H9 (cell line): ENCODE measurements around the gene WDFY3. TPM values are rescaled to one million over a fixed set of nuclear protein-coding genes. Genes with fewer than 3 reads are reported as not detected.

ENCODE experiments used
- DNase-seq: peaks from one replicate; pipeline ENCODE4 v3.0.0-alpha.2; 2017
- H2AFZ ChIP-seq: one replicate; pipeline ENCODE4 v1.6.1; 2013; ENCODE audit warnings: mild to moderate bottlenecking, low read length, control low read depth, moderate library complexity
- H2AK5ac ChIP-seq: 2 replicates; pipeline ENCODE4 v1.6.1; 2013; ENCODE audit warnings: low read length, control low read depth, mixed read lengths; ENCODE audit not compliant: insufficient read length
- H2BK120ac ChIP-seq: one replicate; pipeline ENCODE4 v1.6.1; 2013; ENCODE audit warnings: low read depth, mild to moderate bottlenecking, low read length, control low read depth, inconsistent platforms; ENCODE audit not compliant: poor library complexity, severe bottlenecking
- H2BK12ac ChIP-seq: 2 replicates; pipeline ENCODE4 v1.6.1; 2013; ENCODE audit warnings: low read length, control low read depth, mixed read lengths, low read depth; ENCODE audit not compliant: insufficient read length
- H2BK15ac ChIP-seq: 2 replicates; pipeline ENCODE4 v1.6.1; 2013; ENCODE audit warnings: low read depth, low read length, control low read depth
- H2BK20ac ChIP-seq: one replicate; pipeline ENCODE4 v1.6.1; 2013; ENCODE audit warnings: low read depth, mild to moderate bottlenecking, low read length, control low read depth, inconsistent platforms; ENCODE audit not compliant: poor library complexity, severe bottlenecking
- H2BK5ac ChIP-seq: 2 replicates; pipeline ENCODE4 v1.6.1; 2013; ENCODE audit warnings: low read length, control low read depth, mixed read lengths; ENCODE audit not compliant: insufficient read length
- H3K14ac ChIP-seq: 2 replicates; pipeline ENCODE4 v1.6.1; 2013; ENCODE audit warnings: low read length, control low read depth; ENCODE audit not compliant: insufficient read depth
- H3K18ac ChIP-seq: 2 replicates; pipeline ENCODE4 v1.6.1; 2013; ENCODE audit warnings: low read depth, mild to moderate bottlenecking, mixed read lengths, low read length, control low read depth; ENCODE audit not compliant: insufficient read length
- H3K23ac ChIP-seq: 2 replicates; pipeline ENCODE4 v1.6.1; 2013; ENCODE audit warnings: low read length, control low read depth, mixed read lengths, low read depth; ENCODE audit not compliant: insufficient read length
- H3K23me2 ChIP-seq: 2 replicates; pipeline ENCODE4 v1.6.1; 2013; ENCODE audit warnings: low read depth, mild to moderate bottlenecking, mixed read lengths, low read length, control low read depth; ENCODE audit not compliant: insufficient read length, poor library complexity, severe bottlenecking
- H3K27ac ChIP-seq: 2 replicates; pipeline ENCODE4 v1.5.1; 2013; ENCODE audit warnings: low read length, control low read depth, mixed read lengths, low read depth; ENCODE audit not compliant: insufficient read length
- H3K27me3 ChIP-seq: 2 replicates; pipeline ENCODE4 v1.6.1; 2013; ENCODE audit warnings: low read length, control low read depth, inconsistent platforms; ENCODE audit not compliant: insufficient read depth
- H3K4ac ChIP-seq: 2 replicates; pipeline ENCODE4 v1.6.1; 2013; ENCODE audit warnings: low read depth, mild to moderate bottlenecking, control low read depth, inconsistent platforms, low read length, moderate library complexity
- H3K4me1 ChIP-seq: 2 replicates; pipeline ENCODE4 v1.6.1; 2013; ENCODE audit warnings: low read length, control low read depth, inconsistent platforms; ENCODE audit not compliant: insufficient read depth
- H3K4me2 ChIP-seq: 2 replicates; pipeline ENCODE4 v1.6.1; 2013; ENCODE audit warnings: low read length, control low read depth, mixed read lengths; ENCODE audit not compliant: insufficient read length, insufficient read depth
- H3K56ac ChIP-seq: 2 replicates; pipeline ENCODE4 v1.6.1; 2013; ENCODE audit warnings: low read depth, mild to moderate bottlenecking, mixed read lengths, low read length, control low read depth; ENCODE audit not compliant: insufficient read length
- H3K79me1 ChIP-seq: 2 replicates; pipeline ENCODE4 v1.6.1; 2013; ENCODE audit warnings: low read depth, mild to moderate bottlenecking, moderate library complexity, low read length, control low read depth, inconsistent platforms; ENCODE audit not compliant: insufficient read depth, poor library complexity, severe bottlenecking
- H3K79me2 ChIP-seq: 2 replicates; pipeline ENCODE4 v1.6.1; 2013; ENCODE audit warnings: low read length, control low read depth, inconsistent platforms; ENCODE audit not compliant: insufficient read depth
- H3K9ac ChIP-seq: 2 replicates; pipeline ENCODE4 v1.6.1; 2013; ENCODE audit warnings: low read length, control low read depth, mixed read lengths; ENCODE audit not compliant: insufficient read length; ENCODE audit errors: extremely low read depth
- H3K9me3 ChIP-seq: one replicate; pipeline ENCODE4 v1.6.1; 2013; ENCODE audit warnings: low read depth, low read length, inconsistent platforms; ENCODE audit not compliant: control insufficient read depth
- H3T11ph ChIP-seq: one replicate; pipeline ENCODE4 v1.6.1; 2013; ENCODE audit warnings: mild to moderate bottlenecking, low read length, control low read depth, inconsistent platforms
- H4K20me1 ChIP-seq: one replicate; pipeline ENCODE4 v1.6.1; 2013; ENCODE audit not compliant: control insufficient read depth, insufficient read length, insufficient read depth
- H4K5ac ChIP-seq: 2 replicates; pipeline ENCODE4 v1.6.1; 2013; ENCODE audit warnings: low read depth, mild to moderate bottlenecking, mixed read lengths, low read length, control low read depth; ENCODE audit not compliant: insufficient read length
- H4K8ac ChIP-seq: replicated peaks from 2 replicates; pipeline ENCODE4 v1.6.1; 2013; ENCODE audit warnings: low read length, control low read depth, mixed read lengths, low read depth; ENCODE audit not compliant: insufficient read length
- H4K91ac ChIP-seq: 2 replicates; pipeline ENCODE4 v1.6.1; 2013; ENCODE audit warnings: low read depth, mild to moderate bottlenecking, moderate library complexity, mixed read lengths, low read length, control low read depth; ENCODE audit not compliant: insufficient read length
- H3K27ac Mint-ChIP-seq, 3 experiments: 2 replicates in 2 of 3; 3 replicates in 1 of 3; pipeline ENCODE4 v1.8.0; 2020 to 2021; ENCODE audit warnings: mixed read lengths in 3 of 3, mild to moderate bottlenecking in 1 of 3, moderate library complexity in 1 of 3
- H3K27me3 Mint-ChIP-seq: 2 replicates; pipeline ENCODE4 v1.8.0; 2021; ENCODE audit warnings: low read depth, mild to moderate bottlenecking, moderate library complexity, mixed read lengths
- H3K36me3 Mint-ChIP-seq, 3 experiments: 2 replicates in 2 of 3; 3 replicates in 1 of 3; pipeline ENCODE4 v1.8.0; 2020 to 2021; ENCODE audit warnings: low read depth in 3 of 3, mixed read lengths in 3 of 3; ENCODE audit not compliant: insufficient read depth in 1 of 3
- H3K4me1 Mint-ChIP-seq, 2 experiments: 2 replicates each; pipeline ENCODE4 v1.8.0; 2020; ENCODE audit warnings: mixed read lengths in 2 of 2
- H3K4me3 Mint-ChIP-seq, 2 experiments: 2 replicates in 1 of 2; 3 replicates in 1 of 2; pipeline ENCODE4 v1.8.0; 2020 to 2021; ENCODE audit warnings: mild to moderate bottlenecking in 2 of 2, mixed read lengths in 2 of 2, moderate library complexity in 1 of 2
- H3K9me3 Mint-ChIP-seq, 2 experiments: 2 replicates in 1 of 2; 3 replicates in 1 of 2; pipeline ENCODE4 v1.8.0; 2020; ENCODE audit warnings: mild to moderate bottlenecking in 2 of 2, mixed read lengths in 2 of 2, moderate library complexity in 1 of 2
- WGBS: extraction: QIAGEN DNeasy Blood & Tissue Kit; methylation state at CpG from one replicate; pipeline ENCODE4 v1.1.7; 2013; ENCODE audit warnings: missing lambda C conversion rate, low lambda C conversion rate, mixed read lengths; ENCODE audit not compliant: insufficient read length; ENCODE audit errors: extremely low coverage; 5-methylcytosine and 5-hydroxymethylcytosine counted together
- total RNA-seq: library from RNA; stranded (reverse); gene quantifications from 2 replicates; pipeline ENCODE4 v1.2.1, GENCODE V29; 2021
- TF ChIP-seq, protein P1 (sequence below): fragments of 200-600 bp; sonication (generic); conservative IDR thresholded peaks from 3 replicates; pipeline ENCODE4 v1.8.0; 2021; ENCODE audit warnings: antibody characterized with exemption, mild to moderate bottlenecking

WDFY3 gene
- total RNA-seq, 1 experiment from 2014 or later = 54.6 TPM

DNA sequence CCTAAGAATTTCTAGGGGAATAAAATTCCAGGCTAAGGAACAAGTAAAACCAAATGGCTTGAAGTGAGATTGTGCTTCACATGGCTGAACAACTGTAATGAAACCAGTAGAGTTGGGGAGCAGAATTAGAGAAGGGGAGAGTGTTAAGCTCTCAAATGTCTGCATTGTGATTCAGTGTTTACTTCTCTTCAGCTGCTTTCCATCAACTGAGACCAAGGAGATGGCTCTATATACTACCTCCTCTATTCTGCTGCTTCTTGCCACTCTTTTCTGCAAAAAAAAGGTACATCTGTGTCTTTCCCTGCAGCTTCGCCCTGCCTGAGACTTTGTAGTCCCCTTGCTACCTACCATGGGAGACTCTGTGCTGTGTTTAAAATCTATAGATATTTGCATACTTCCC, 73.5 kb downstream of the WDFY3 start:
- H4K5ac ChIP-seq = no peak overlapping the region
- no peak overlapping the region for H3K9ac ChIP-seq
- H2AFZ ChIP-seq = no peak overlapping the region
- no peak overlapping the region for H3K14ac ChIP-seq
- no peak overlapping the region for H2BK12ac ChIP-seq
- H2BK5ac ChIP-seq = no peak overlapping the region
- H3K4me1 Mint-ChIP-seq = peaks cover 9 to 15% of the 10 kb centered on the region in 2 experiments
- no peaks in the 10 kb centered on the region for H3K79me1 ChIP-seq
- H4K8ac ChIP-seq = no peak overlapping the region
- no peaks in the 10 kb centered on the region for H4K20me1 ChIP-seq
- H2BK20ac ChIP-seq = no peak overlapping the region
- no peak overlapping the region for H3K56ac ChIP-seq
- no peak overlapping the region for H2BK15ac ChIP-seq
- no peaks in the 10 kb centered on the region for H3K27me3 ChIP-seq
- TF ChIP-seq, protein P1, sequence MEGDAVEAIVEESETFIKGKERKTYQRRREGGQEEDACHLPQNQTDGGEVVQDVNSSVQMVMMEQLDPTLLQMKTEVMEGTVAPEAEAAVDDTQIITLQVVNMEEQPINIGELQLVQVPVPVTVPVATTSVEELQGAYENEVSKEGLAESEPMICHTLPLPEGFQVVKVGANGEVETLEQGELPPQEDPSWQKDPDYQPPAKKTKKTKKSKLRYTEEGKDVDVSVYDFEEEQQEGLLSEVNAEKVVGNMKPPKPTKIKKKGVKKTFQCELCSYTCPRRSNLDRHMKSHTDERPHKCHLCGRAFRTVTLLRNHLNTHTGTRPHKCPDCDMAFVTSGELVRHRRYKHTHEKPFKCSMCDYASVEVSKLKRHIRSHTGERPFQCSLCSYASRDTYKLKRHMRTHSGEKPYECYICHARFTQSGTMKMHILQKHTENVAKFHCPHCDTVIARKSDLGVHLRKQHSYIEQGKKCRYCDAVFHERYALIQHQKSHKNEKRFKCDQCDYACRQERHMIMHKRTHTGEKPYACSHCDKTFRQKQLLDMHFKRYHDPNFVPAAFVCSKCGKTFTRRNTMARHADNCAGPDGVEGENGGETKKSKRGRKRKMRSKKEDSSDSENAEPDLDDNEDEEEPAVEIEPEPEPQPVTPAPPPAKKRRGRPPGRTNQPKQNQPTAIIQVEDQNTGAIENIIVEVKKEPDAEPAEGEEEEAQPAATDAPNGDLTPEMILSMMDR = no peak
- no peak overlapping the region for H4K91ac ChIP-seq
- no peak for DNase-seq
- peak overlapping the region; percentile 30 to 93 (median 44); a peak in 4 of 7 replicates for H3K27ac Mint-ChIP-seq
- H3K23ac ChIP-seq = no peak overlapping the region
- H3K27ac ChIP-seq = peak overlapping the region; percentile 26
- peaks cover 0 to 7% (median 6%) of the 10 kb centered on the region in 3 experiments; a peak in 3 of 7 replicates for H3K36me3 Mint-ChIP-seq
- no CpG with 5 or more reads among the region's 1 CpG for WGBS
- H3T11ph ChIP-seq = no peak overlapping the region
- H3K9me3 Mint-ChIP-seq = no peaks in the 10 kb centered on the region
- no peaks in the 10 kb centered on the region for H3K9me3 ChIP-seq
- no peaks in the 10 kb centered on the region for H3K23me2 ChIP-seq
- H3K4me2 ChIP-seq = no peak overlapping the region
- no peaks in the 10 kb centered on the region; the same call in 1 of the 2 replicates for H3K4me1 ChIP-seq
- H3K79me2 ChIP-seq = no peaks in the 10 kb centered on the region
- H3K27me3 Mint-ChIP-seq = no peaks in the 10 kb centered on the region
- no peak overlapping the region for H2AK5ac ChIP-seq
- no peak overlapping the region for H3K4me3 Mint-ChIP-seq
- H3K18ac ChIP-seq = no peak overlapping the region
- H3K4ac ChIP-seq = no peak overlapping the region
- no peak overlapping the region for H2BK120ac ChIP-seq
